ENCODE data around the gene TOMM40. TPM values are rescaled to one million over a fixed set of nuclear protein-coding genes. Genes with fewer than 3 reads are reported as not detected.

TOMM40 gene
- total RNA-seq, 1 experiment from 2014 or later = 162 TPM

- Mint-ChIP-seq H3K36me3 (ENCODE audit: insufficient read depth, unreplicated experiment) (peaks cover 90% of the 10 kb centered on the region), H3K9me3 (ENCODE audit: low read depth, unreplicated experiment) (no peaks in the 10 kb centered on the region), H3K4me1 (ENCODE audit: low read depth, unreplicated experiment) (peaks cover 28% of the 10 kb centered on the region), H3K27me3 (ENCODE audit: unreplicated experiment) (no peaks in the 10 kb centered on the region), H3K4me3 (ENCODE audit: low read depth, unreplicated experiment) (peak overlapping the region; percentile 71), H3K27ac (ENCODE audit: unreplicated experiment) (peak overlapping the region; percentile 87)
- TF ChIP-seq CTCF (IDR thresholded peaks at IDR 0.05; ENCODE audit: unreplicated experiment) = no peak
- intact Hi-C loops (cut with micrococcal nuclease; ENCODE audit: unreplicated experiment) = no loop called here
- DNase-seq = peak; percentile 30
- CTCF ChIA-PET = interaction anchor here (0.9 to 1.4 kb wide), 6 partner anchors 32 to 166 kb away, joined by 3 to 7 read pairs (median 4); partner anchors contain the start of gene NECTIN2
- TSS peak; percentile 97 for BruUV-seq (replicated peaks)
Observed at GRCh38 chr19:44889830-44890365, 1.2 kb upstream of the TOMM40 start.

DNA sequence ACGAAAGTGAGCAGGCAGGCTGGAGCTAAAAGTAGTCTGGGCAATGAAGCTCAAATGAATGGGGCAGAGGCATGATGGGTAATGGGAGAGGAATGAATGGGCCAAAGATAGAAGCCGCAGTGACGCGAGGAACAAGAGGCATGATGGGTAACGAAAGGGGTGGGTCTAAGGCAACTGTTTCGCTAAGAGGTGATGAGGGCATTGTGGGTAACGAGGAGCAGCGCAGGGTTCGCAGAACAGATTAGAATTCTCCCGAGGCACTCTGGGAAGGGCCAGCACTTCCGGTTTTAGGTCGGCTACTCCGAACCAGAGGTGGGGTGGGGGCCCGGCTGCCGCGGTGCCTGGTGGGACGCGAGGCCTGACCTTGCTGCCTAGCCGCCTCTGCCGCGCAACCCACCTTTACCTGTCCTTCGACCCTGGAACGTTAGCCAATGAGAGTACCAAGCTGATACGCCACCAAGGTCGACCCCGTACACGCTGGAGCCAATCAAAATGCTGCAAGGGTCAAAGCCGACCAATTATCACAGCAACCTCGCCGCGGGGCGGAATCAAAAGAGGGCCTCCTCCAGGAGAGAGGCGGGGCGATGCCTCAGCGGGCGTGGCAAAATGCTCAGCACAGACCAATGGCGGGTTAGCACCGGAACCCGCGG lies 563 bp upstream of the TOMM40 start:
- TF ChIP-seq CTCF (IDR thresholded peaks at IDR 0.05; ENCODE audit: unreplicated experiment) = no peak
- H3K4me3 Mint-ChIP-seq (ENCODE audit: low read depth, unreplicated experiment) = peak overlapping the region; percentile 71
- no peaks in the 10 kb centered on the region for H3K27me3 Mint-ChIP-seq (ENCODE audit: unreplicated experiment)
- H3K9me3 Mint-ChIP-seq (ENCODE audit: low read depth, unreplicated experiment) = no peaks in the 10 kb centered on the region
- peaks cover 28% of the 10 kb centered on the region for H3K4me1 Mint-ChIP-seq (ENCODE audit: low read depth, unreplicated experiment)
- CTCF ChIA-PET = interaction anchor here (0.7 to 1.4 kb wide), 7 partner anchors 33 to 167 kb away, joined by 3 to 7 read pairs (median 4); partner anchors contain the start of gene NECTIN2
- peak overlapping the region; percentile 87 for H3K27ac Mint-ChIP-seq (ENCODE audit: unreplicated experiment)
- intact Hi-C loops (cut with micrococcal nuclease; ENCODE audit: unreplicated experiment) = no loop called here
- DNase-seq = peak; percentile 100
- peaks cover 95% of the 10 kb centered on the region for H3K36me3 Mint-ChIP-seq (ENCODE audit: insufficient read depth, unreplicated experiment)
- BruUV-seq (replicated peaks) = no TSS peak

- Mint-ChIP-seq H3K9me3 (ENCODE audit: low read depth, unreplicated experiment) (no peaks in the 10 kb centered on the region), H3K4me1 (ENCODE audit: low read depth, unreplicated experiment) (peaks cover 28% of the 10 kb centered on the region), H3K27ac (ENCODE audit: unreplicated experiment) (peak overlapping the region; percentile 81), H3K27me3 (ENCODE audit: unreplicated experiment) (no peaks in the 10 kb centered on the region), H3K4me3 (ENCODE audit: low read depth, unreplicated experiment) (peak overlapping the region; percentile 71), H3K36me3 (ENCODE audit: insufficient read depth, unreplicated experiment) (peaks cover 95% of the 10 kb centered on the region)
- no peak for TF ChIP-seq CTCF (IDR thresholded peaks at IDR 0.05; ENCODE audit: unreplicated experiment)
- no peak for DNase-seq
- intact Hi-C loops (cut with micrococcal nuclease; ENCODE audit: unreplicated experiment) = no loop called here
- BruUV-seq (replicated peaks) = no TSS peak
- CTCF ChIA-PET = interaction anchor here (0.6 kb wide), 1 partner anchor 467 kb away, joined by 3 read pairs; no protein-coding TSS in a partner anchor
Observed at GRCh38 chr19:44892932-44893331, 1.9 kb downstream of the TOMM40 start.

DNA sequence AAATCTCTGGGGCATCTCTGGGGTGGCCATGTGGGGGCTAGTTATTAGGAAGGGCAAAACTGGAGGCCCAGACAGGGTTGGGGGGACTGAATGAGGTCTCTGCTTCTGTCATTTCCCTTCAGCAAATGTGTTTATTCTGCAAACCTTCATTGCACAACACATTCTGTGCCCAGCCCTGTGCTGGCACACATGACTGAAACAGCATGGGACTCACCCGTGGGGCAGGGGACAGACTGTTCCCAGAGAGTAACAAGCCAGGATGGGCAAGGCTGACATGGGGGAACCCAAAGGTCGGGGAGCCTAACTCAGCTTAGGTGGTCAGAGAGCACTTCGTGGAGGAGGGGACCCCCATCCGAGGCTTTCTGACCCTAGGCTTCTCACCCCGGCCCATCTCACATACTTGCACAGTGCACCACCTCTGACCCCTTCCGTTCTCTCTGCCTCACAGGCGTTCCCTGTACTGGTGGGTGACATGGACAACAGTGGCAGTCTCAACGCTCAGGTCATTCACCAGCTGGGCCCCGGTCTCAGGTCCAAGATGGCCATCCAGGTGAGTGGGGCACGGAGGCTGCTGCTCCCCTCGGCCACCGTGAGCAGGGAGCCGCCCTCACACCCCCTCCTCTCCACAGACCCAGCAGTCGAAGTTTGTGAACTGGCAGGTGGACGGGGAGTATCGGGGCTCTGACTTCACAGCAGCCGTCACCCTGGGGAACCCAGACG lies 2.4 kb downstream of the TOMM40 start:
- no peak for TF ChIP-seq CTCF (IDR thresholded peaks at IDR 0.05; ENCODE audit: unreplicated experiment)
- H3K27me3 Mint-ChIP-seq (ENCODE audit: unreplicated experiment) = no peaks in the 10 kb centered on the region
- no peaks in the 10 kb centered on the region for H3K9me3 Mint-ChIP-seq (ENCODE audit: low read depth, unreplicated experiment)
- no peak overlapping the region for H3K27ac Mint-ChIP-seq (ENCODE audit: unreplicated experiment)
- peak overlapping the region; percentile 71 for H3K4me3 Mint-ChIP-seq (ENCODE audit: low read depth, unreplicated experiment)
- intact Hi-C loops (cut with micrococcal nuclease; ENCODE audit: unreplicated experiment) = no loop called here
- CTCF ChIA-PET = interaction anchor here (0.6 kb wide), 1 partner anchor 466 kb away, joined by 3 read pairs; no protein-coding TSS in a partner anchor
- no peak for DNase-seq
- peaks cover 28% of the 10 kb centered on the region for H3K4me1 Mint-ChIP-seq (ENCODE audit: low read depth, unreplicated experiment)
- no TSS peak for BruUV-seq (replicated peaks)
- peaks cover 95% of the 10 kb centered on the region for H3K36me3 Mint-ChIP-seq (ENCODE audit: insufficient read depth, unreplicated experiment)

Measured in Calu3 (cell line).